ENCODE results near the gene VARS1.

DNA sequence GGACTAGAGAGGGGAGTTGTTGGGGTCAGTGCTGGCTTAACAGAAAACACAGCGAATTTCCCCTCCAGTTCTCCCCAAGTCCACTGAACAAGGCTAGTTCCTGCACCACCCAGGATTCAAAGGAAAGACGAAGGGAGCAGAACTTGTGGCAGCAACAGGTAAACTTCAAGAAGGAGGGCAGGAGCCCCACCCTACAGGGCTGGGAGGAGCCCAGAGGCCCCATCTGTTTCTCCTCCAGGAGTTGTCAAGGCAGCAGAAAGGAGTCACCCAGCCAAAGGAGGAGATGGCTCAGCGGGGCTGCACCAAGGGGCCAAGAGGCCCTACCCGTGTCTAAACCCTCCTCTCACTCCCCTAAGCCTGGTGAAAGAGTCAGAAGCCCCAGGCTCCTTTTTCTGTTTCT is 31.4 kb downstream of the VARS1 start:
- TF ChIP-seq CTCF (IDR thresholded peaks at IDR 0.05) (no peak), POLR2A (IDR thresholded peaks at IDR 0.05) (no peak)

All from testis (tissue), 2 donors.